HepG2 (cell line): Measurements from ENCODE around the gene EEF1AKMT1. TPM values are rescaled to one million over a fixed set of nuclear protein-coding genes. Genes with fewer than 3 reads are reported as not detected.

Source experiments
- ATAC-seq: fragments of 200-7000 bp; cut with Tn5 transposase; 3 replicates; pipeline ENCODE4 v1.9.1; 2020; ENCODE audit warnings: mild to moderate bottlenecking, moderate library complexity
- BruUV-seq: library from RNA; stranded (reverse); fragments of 400-500 nt; replicated peaks from 2 replicates; lab custom pipeline; 2021; lab: Mats Ljungman, UMichigan
- CTCF ChIA-PET: fragments of 300-600 bp; formaldehyde crosslinking; extraction: SDS; loops from one replicate; lab custom pipeline; 2021; ENCODE audit warnings: low total read pairs, inconsistent platforms, low intra/inter-chr PET ratio; lab: Yijun Ruan, JAX
- POLR2A ChIA-PET: fragments of 350-600 bp; sonication (Branson Sonifier 250); formaldehyde crosslinking; loops from one replicate; lab custom pipeline; 2020; ENCODE audit warnings: antibody characterized with exemption, inconsistent platforms; lab: Yijun Ruan, JAX
- DNase-seq: peaks from one replicate; pipeline ENCODE4 v3.0.0-alpha.2; 2015; ENCODE audit warnings: low spot score
- FAIRE-seq: peaks from 3 replicates; lab custom pipeline; 2011; peaks lifted over from hg19 to GRCh38; lab: Jason Lieb, UNC
- H2AFZ ChIP-seq: one replicate; pipeline ENCODE4 v1.6.1; 2011; ENCODE audit warnings: low read length, inconsistent platforms
- H3K27ac ChIP-seq: fragments of 300-600 bp; 3 replicates; pipeline ENCODE4 v1.8.0; 2011; ENCODE audit warnings: mixed run types, mild to moderate bottlenecking, mixed read lengths, low read length, inconsistent platforms; ENCODE audit not compliant: insufficient read depth; ENCODE audit errors: extremely low read length
- H3K27me3 ChIP-seq, 2 experiments: fragments of 200-600 bp in 1 of 2; 2 replicates in 1 of 2; 3 replicates in 1 of 2; pipeline versions ENCODE4 v1.6.0 to v1.8.0; 2011; ENCODE audit warnings: low read length in 2 of 2, mild to moderate bottlenecking in 2 of 2, moderate library complexity in 2 of 2, inconsistent platforms in 1 of 2; ENCODE audit not compliant: insufficient read depth in 2 of 2, control insufficient read depth in 1 of 2
- H3K36me3 ChIP-seq, 2 experiments: fragments of 200-600 bp in 1 of 2; replicated peaks in 1 of 2; 2 replicates in 1 of 2; 3 replicates in 1 of 2; pipeline versions ENCODE4 v1.5.1 to v1.8.0; 2011; ENCODE audit warnings: low read length in 2 of 2, inconsistent platforms in 1 of 2; ENCODE audit not compliant: insufficient read depth in 2 of 2, control insufficient read depth in 1 of 2
- H3K4me1 ChIP-seq: 2 replicates; pipeline ENCODE4 v1.5.1; 2012; ENCODE audit warnings: low read length, inconsistent platforms; ENCODE audit not compliant: insufficient read depth
- H3K4me2 ChIP-seq: 2 replicates; pipeline ENCODE4 v1.6.0; 2011; ENCODE audit warnings: low read depth, low read length, inconsistent platforms
- H3K4me3 ChIP-seq, 3 experiments: fragments of 200-600 bp in 1 of 3; sonication (generic), shearing (Covaris generic) in 1 of 3; replicated peaks in 1 of 3; 2 replicates each; pipeline ENCODE4 v1.5.1; 2011 to 2016; ENCODE audit warnings: low read length in 3 of 3, inconsistent platforms in 2 of 3, low read depth in 2 of 3, mild to moderate bottlenecking in 2 of 3, control low read depth in 1 of 3, mixed read lengths in 1 of 3; ENCODE audit not compliant: insufficient read depth in 1 of 3
- H3K79me2 ChIP-seq: one replicate; pipeline ENCODE4 v1.6.1; 2011; ENCODE audit warnings: low read length, inconsistent platforms; ENCODE audit not compliant: insufficient read depth
- H3K9ac ChIP-seq: 2 replicates; pipeline ENCODE4 v1.6.0; 2011; ENCODE audit warnings: mild to moderate bottlenecking, low read depth, low read length, inconsistent platforms; ENCODE audit not compliant: insufficient read depth
- H3K9me3 ChIP-seq: 2 replicates; pipeline ENCODE4 v1.5.1; 2012; ENCODE audit warnings: mild to moderate bottlenecking, low read length
- H4K20me1 ChIP-seq: 2 replicates; pipeline ENCODE4 v1.6.0; 2011; ENCODE audit warnings: inconsistent platforms, mild to moderate bottlenecking, low read length, moderate library complexity; ENCODE audit not compliant: insufficient read depth
- ATF1 ChIP-seq: IDR thresholded peaks from 2 replicates; pipeline ENCODE4 v1.6.1; 2016; ENCODE audit warnings: mild to moderate bottlenecking, control low read depth
- KLF16 ChIP-seq, 2 experiments: sonication (generic) in 1 of 2; formaldehyde crosslinking in 1 of 2; IDR thresholded peaks; 2 replicates each; pipeline versions ENCODE4 v1.6.1 to v1.8.0; 2016 to 2023; ENCODE audit warnings: missing genetic modification reagents in 2 of 2, missing compliant biosample characterization in 1 of 2
- NR1H2 ChIP-seq: sonication (generic); formaldehyde crosslinking; IDR thresholded peaks from 2 replicates; pipeline ENCODE4 v1.8.1; 2022; ENCODE audit warnings: low read depth, missing genetic modification reagents, borderline replicate concordance
- NR2F2 ChIP-seq: IDR thresholded peaks from 2 replicates; pipeline ENCODE4 v1.6.1; 2012; ENCODE audit warnings: low read depth, inconsistent platforms, borderline replicate concordance
- ZNF276 ChIP-seq: sonication (generic); formaldehyde crosslinking; IDR thresholded peaks from 2 replicates; pipeline ENCODE4 v1.4.0; 2020; ENCODE audit warnings: mild to moderate bottlenecking, low read depth, missing genetic modification reagents
- ZNF326 ChIP-seq: sonication (generic); formaldehyde crosslinking; IDR thresholded peaks from 2 replicates; pipeline ENCODE4 v1.4.0; 2020; ENCODE audit warnings: missing genetic modification reagents, borderline replicate concordance
- ZNF430 ChIP-seq: sonication (generic); formaldehyde crosslinking; IDR thresholded peaks from 2 replicates; pipeline ENCODE4 v1.9.0; 2021; ENCODE audit warnings: mild to moderate bottlenecking, missing genetic modification reagents
- ZNF557 ChIP-seq: sonication (generic); formaldehyde crosslinking; IDR thresholded peaks from 2 replicates; pipeline ENCODE4 v1.4.0; 2020; ENCODE audit warnings: missing genetic modification reagents
- ZNF672 ChIP-seq: sonication (generic); formaldehyde crosslinking; IDR thresholded peaks from 2 replicates; pipeline ENCODE4 v1.8.1; 2022; ENCODE audit warnings: missing genetic modification reagents
- ZNF720 ChIP-seq: sonication (generic); formaldehyde crosslinking; IDR thresholded peaks from 2 replicates; pipeline ENCODE4 v1.4.0; 2020; ENCODE audit warnings: missing genetic modification reagents
- ZSCAN30 ChIP-seq: sonication (generic); formaldehyde crosslinking; IDR thresholded peaks from 2 replicates; pipeline ENCODE4 v1.5.0; 2020; ENCODE audit warnings: mild to moderate bottlenecking, missing genetic modification reagents
- WGBS: methylation state at CpG from one replicate; pipeline ENCODE4 v1.1.6; 2017; ENCODE audit warnings: low lambda C conversion rate; 5-methylcytosine and 5-hydroxymethylcytosine counted together
- in situ Hi-C: cut with HindIII; loops from 2 replicates; pipeline ENCODE4 v1.10.0; 2017; ENCODE audit warnings: low pct_unique_long_range_greater_than_20kb; ENCODE audit not compliant: extremely low pct_ligation_motif_present
- intact Hi-C: fragments of 100-400 bp; cut with micrococcal nuclease; formaldehyde crosslinking; loops from one replicate; pipeline ENCODE4 v1.10.0; 2022; ENCODE audit not compliant: unreplicated experiment
- polyA plus RNA-seq, 8 experiments: library from polyadenylated mRNA; depleted of rRNA in 3 of 8; stranded (reverse) in 7 of 8; unstranded in 1 of 8; fragments of >200 nt; fragmentation: Illumina TruSeq in 4 of 8; extraction: Trizol in 4 of 8; gene quantifications; 2 replicates each; pipeline versions ENCODE4 v1.2.1 to v1.2.3, GENCODE V29; 2011 to 2016; ENCODE audit warnings: low read depth in 4 of 8, missing spikeins in 1 of 8, mixed read lengths in 1 of 8; ENCODE audit not compliant: insufficient read depth in 1 of 8
- total RNA-seq, 5 experiments: library from RNA; depleted of rRNA; stranded (reverse); fragments of >200 nt; fragmentation: Illumina TruSeq; extraction: Trizol; gene quantifications; 2 replicates each; pipeline ENCODE4 v1.2.3, GENCODE V29; 2016; ENCODE audit warnings: low read depth in 1 of 5

Gene EEF1AKMT1
- total and polyA plus RNA-seq, 2 of the 13 experiments (the other 11 are each of a cell fraction or from before 2014, with no cell fraction given) = 6.0 to 16.1 TPM

- DNase-seq (no peak), FAIRE-seq (no peak), ATAC-seq (no peak)
- in situ Hi-C loops (no loop called here), intact Hi-C loops (no loop called here)
- peaks cover 36% of the 10 kb centered on the region for H3K4me1 ChIP-seq
- no peaks in the 10 kb centered on the region; the same call in 1 of the 2 replicates for H3K9me3 ChIP-seq
- no peak overlapping the region for H2AFZ ChIP-seq
- no peak overlapping the region for H3K4me3 ChIP-seq
- no peaks in the 10 kb centered on the region for H4K20me1 ChIP-seq
- ChIA-PET CTCF (no interaction called here), POLR2A (no interaction called here)
- WGBS = 95% methylated on average over 2 of the region's 2 CpGs
- no TSS peak for BruUV-seq
- H3K36me3 ChIP-seq = no peaks in the 10 kb centered on the region
- no peaks in the 10 kb centered on the region for H3K27me3 ChIP-seq
- no peak overlapping the region for H3K27ac ChIP-seq
- TF ChIP-seq ZNF720 (no peak), ZNF430 (no peak), NR1H2 (CRISPR knock-in tag) (no peak), ZSCAN30 (CRISPR knock-in tag) (no peak), ZNF557 (CRISPR knock-in tag) (no peak), ZNF672 (CRISPR knock-in tag) (no peak), KLF16 (CRISPR knock-in tag; IDR thresholded peaks at IDR 0.05) (no peak), ATF1 (CRISPR knock-in tag) (no peak), ZNF326 (no peak), ZNF276 (no peak), NR2F2 (no peak)
- H3K79me2 ChIP-seq = peaks cover 3% of the 10 kb centered on the region
- H3K4me2 ChIP-seq = no peak overlapping the region
- H3K9ac ChIP-seq = no peak overlapping the region
Measured at GRCh38 chr13:20767309-20767943, 6.3 kb downstream of the EEF1AKMT1 start.
